Measurements from ENCODE around the gene AP1G1.

DNA sequence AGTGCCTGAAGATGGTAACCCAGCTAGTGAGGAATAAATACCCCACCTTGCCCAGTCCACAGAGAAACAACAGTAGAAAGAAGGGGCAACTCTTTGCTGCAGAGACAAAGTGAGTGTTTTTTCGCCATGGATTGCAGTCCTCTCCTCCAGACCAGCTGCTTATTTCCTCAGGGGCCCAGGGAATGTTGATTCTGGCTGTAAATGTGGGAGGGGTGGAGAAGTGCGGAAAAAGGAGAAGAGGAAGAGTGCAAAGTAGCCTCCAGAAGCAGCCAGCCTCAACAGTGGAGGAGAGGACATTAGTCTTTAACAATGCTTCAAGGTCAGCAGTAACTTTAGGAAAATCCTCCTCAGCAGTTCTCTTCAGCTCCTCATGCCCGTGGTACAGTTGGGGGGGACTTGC lies 76.0 kb downstream of the AP1G1 start:
- TF ChIP-seq POLR2A (IDR thresholded peaks at IDR 0.05) = no peak
- TF ChIP-seq, protein P1, sequence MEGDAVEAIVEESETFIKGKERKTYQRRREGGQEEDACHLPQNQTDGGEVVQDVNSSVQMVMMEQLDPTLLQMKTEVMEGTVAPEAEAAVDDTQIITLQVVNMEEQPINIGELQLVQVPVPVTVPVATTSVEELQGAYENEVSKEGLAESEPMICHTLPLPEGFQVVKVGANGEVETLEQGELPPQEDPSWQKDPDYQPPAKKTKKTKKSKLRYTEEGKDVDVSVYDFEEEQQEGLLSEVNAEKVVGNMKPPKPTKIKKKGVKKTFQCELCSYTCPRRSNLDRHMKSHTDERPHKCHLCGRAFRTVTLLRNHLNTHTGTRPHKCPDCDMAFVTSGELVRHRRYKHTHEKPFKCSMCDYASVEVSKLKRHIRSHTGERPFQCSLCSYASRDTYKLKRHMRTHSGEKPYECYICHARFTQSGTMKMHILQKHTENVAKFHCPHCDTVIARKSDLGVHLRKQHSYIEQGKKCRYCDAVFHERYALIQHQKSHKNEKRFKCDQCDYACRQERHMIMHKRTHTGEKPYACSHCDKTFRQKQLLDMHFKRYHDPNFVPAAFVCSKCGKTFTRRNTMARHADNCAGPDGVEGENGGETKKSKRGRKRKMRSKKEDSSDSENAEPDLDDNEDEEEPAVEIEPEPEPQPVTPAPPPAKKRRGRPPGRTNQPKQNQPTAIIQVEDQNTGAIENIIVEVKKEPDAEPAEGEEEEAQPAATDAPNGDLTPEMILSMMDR (IDR thresholded peaks at IDR 0.05) = no peak
